ENCODE results near the gene MAP1A. TPM values are rescaled to one million over a fixed set of nuclear protein-coding genes. Genes with fewer than 3 reads are reported as not detected.

MAP1A gene
- 1 to 10 TPM; 8.7 to 9.3 TPM for total RNA-seq

DNA sequence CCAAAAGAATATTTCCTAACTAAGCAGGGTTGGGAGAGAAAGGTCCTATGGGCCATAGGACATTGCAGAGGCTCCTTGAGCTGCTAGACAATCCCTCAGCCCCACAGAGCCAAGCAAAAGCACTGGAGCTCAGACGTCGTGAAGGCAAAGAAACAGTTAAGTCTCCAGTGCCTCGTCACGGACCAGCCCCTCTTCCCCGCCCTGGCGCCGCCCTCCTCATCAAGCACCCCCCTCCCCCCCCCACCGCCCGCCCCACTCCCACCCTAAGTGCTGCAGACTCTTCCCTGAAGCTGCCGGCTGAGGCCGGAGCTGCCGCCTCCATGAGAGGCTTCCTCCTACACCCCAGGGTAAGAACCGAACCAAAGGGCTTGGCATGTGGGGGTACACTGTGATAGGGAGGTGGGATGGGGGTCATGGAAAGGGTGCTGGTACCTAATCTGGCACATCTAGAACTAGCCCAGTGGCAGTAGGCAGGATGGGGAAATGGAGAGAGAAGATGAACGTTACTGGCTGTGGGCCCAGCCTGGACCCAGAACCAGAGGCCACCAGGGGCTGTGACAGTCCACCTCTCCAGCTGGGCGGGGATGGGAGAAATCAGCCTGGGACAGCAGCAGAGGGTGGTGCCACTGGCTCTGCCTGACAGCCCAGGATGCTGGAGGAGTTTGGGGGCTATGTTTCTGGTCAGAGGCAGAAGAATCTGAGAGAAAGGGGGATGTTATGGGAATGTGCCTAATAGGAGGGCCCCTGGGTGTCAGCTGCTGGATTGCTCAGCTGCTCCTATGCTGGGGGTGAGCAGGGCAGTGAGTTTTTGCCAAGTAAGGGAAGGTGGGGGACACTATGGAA is at the start of gene MAP1A:
Gene MAP1A, plus strand, starts transcription at position 255 of the 843 bp plus-strand sequence. CDS start 3,866 bp downstream, outside the sequence.
- H3K27me3 Mint-ChIP-seq: peaks cover 21% of the 10 kb centered on the region
- H3K4me3 Mint-ChIP-seq: no peak within 1 kb of the TSS
- POLR2A ChIA-PET: interaction anchor here (1.5 kb wide), 1 partner anchor 10 kb away, joined by 3 read pairs; no protein-coding TSS in a partner anchor
- H3K36me3 Mint-ChIP-seq (ENCODE audit: low read depth): peaks cover under 1% of the 10 kb centered on the region
- H3K9me3 Mint-ChIP-seq: no peaks in the 10 kb centered on the region
- CTCF ChIA-PET: interaction anchor here (7.6 kb wide), 1 partner anchor 77 kb away, joined by 74 read pairs; no protein-coding TSS in a partner anchor
- DNase-seq: no peak
- no peak within 1 kb of the TSS for H3K27ac Mint-ChIP-seq
- peaks cover 56% of the 10 kb centered on the region for H3K4me1 Mint-ChIP-seq

DNA sequence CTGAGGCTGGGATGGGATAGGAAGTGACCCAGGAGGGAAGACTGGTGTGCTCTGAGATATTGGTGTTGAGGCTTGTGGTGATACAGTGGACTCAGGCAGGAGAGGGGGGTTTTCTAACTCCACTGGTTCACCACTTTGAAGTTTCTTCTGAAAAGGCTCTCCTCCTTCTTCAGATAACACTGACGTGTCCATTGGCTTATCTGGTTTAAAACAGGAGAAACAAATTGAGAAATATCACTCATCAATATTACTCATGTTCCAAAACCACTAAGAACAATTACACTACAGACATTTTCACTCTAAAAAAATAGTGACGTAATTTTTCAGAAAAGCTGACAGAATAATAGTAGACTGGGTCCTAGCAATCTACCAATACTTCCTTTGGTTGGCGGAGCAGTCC is 47.5 kb upstream of the MAP1A start:
- Mint-ChIP-seq H3K27me3 (no peaks in the 10 kb centered on the region), H3K4me1 (peaks cover 3% of the 10 kb centered on the region), H3K9me3 (no peaks in the 10 kb centered on the region), H3K36me3 (ENCODE audit: low read depth) (peaks cover 33% of the 10 kb centered on the region), H3K4me3 (no peak overlapping the region), H3K27ac (no peak overlapping the region)
- ChIA-PET POLR2A (interaction anchor here (1.1 kb wide), 1 partner anchor 99 kb away, joined by 3 read pairs; no protein-coding TSS in a partner anchor), CTCF (interaction anchor here (1.1 kb wide), 2 partner anchors 10 to 44 kb away, joined by 3 to 4 read pairs; no protein-coding TSS in a partner anchor)
- no peak for DNase-seq

DNA sequence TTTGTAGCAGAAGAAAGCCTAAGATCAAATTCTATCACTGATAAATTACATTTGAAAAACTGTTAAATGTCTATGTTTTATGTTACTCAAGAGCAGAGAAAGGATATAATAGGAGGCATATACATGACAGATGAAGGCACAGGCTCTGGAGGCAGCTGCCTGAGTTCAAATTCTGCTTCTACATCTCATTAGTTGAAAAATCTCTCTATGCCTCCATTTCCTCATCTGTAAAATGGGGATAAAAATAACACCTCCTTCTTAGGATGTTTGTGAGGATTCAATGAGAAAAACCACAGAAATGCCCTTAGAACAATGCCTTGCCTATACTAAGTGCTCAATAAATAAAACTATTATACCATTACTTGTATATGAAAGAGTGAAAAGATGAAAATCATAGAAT is 45.4 kb upstream of the MAP1A start:
- Mint-ChIP-seq H3K4me1 (peaks cover 3% of the 10 kb centered on the region), H3K27me3 (no peaks in the 10 kb centered on the region), H3K27ac (no peak overlapping the region), H3K9me3 (no peaks in the 10 kb centered on the region), H3K4me3 (no peak overlapping the region), H3K36me3 (ENCODE audit: low read depth) (peaks cover 38% of the 10 kb centered on the region)
- ChIA-PET CTCF (no interaction called here), POLR2A (no interaction called here)
- no peak for DNase-seq

DNA sequence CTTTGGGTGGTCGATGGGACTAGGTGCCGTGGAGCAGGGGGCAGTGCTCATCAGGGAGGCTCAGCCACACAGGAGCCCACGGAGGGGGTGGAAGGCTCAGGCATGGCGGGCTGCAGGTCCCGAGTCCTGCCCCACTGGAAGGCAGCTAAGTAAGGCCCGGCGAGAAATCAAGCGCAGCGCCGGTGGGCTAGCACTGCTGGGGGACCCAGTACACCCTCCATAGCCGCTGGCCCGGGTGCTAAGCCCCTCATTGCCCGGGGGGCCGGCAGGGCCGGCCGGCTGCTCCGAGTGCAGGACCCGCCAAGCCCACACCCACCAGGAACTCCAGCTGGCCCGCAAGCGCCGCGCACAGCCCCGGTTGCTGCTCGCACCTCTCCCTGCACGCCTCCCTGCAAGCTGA is 43.5 kb upstream of the MAP1A start:
- ChIA-PET CTCF (no interaction called here), POLR2A (interaction anchor here (0.6 kb wide), 1 partner anchor 374 kb away, joined by 3 read pairs; no protein-coding TSS in a partner anchor)
- no peak for DNase-seq
- H3K27ac Mint-ChIP-seq: no peak overlapping the region
- no peaks in the 10 kb centered on the region for H3K27me3 Mint-ChIP-seq
- H3K4me3 Mint-ChIP-seq: no peak overlapping the region
- no peaks in the 10 kb centered on the region for H3K9me3 Mint-ChIP-seq
- peaks cover 3% of the 10 kb centered on the region for H3K4me1 Mint-ChIP-seq
- H3K36me3 Mint-ChIP-seq (ENCODE audit: low read depth): peaks cover 50% of the 10 kb centered on the region

DNA sequence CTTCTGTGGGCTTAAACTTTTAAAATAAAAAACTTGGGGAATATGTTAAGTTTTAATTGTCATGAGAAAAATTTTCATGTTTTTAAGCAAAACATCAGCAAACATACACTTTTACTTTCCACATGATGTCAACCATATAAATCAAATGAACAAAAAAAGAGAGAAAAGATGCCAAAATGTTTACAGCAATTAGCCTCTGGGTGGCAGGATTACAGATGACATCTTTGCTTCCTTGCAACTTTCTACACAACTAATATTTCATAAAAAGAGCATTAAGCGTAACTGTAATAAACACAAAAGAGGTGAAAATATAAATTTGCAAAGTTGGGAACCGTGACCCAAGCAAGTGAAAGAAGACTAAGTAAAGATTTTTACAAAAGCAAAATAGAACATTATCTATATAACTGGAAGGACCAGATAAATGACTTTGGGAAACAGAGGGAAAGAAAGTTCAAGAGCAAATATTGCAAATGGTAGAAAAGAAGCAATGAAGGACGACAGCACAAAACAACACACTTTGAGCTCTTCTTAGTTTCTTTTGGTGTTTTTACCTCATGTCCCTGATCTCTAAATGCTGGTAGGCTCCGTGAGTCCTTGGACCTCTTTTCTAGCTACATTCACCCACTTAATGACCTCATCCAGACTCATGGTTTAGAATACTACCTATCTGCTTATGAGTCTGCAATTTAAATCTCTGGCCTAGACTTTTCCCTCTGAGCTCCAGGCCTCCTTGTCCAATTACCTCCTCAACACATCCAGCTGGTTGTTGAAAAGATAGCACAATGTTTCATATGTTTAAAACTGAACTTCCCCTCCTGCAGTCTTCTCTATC is 33.9 kb upstream of the MAP1A start:
- Mint-ChIP-seq H3K27me3 (no peaks in the 10 kb centered on the region), H3K27ac (no peak overlapping the region), H3K4me1 (peaks cover 3% of the 10 kb centered on the region), H3K9me3 (no peaks in the 10 kb centered on the region), H3K36me3 (ENCODE audit: low read depth) (peaks cover 31% of the 10 kb centered on the region), H3K4me3 (no peak overlapping the region)
- CTCF ChIA-PET: interaction anchor here (0.6 to 1.2 kb wide), 5 partner anchors 27 to 107 kb away, joined by 3 to 7 read pairs (median 4); no protein-coding TSS in a partner anchor
- DNase-seq: no peak
- POLR2A ChIA-PET: interaction anchor here (1.0 kb wide), 1 partner anchor 27 kb away, joined by 3 read pairs; no protein-coding TSS in a partner anchor

DNA sequence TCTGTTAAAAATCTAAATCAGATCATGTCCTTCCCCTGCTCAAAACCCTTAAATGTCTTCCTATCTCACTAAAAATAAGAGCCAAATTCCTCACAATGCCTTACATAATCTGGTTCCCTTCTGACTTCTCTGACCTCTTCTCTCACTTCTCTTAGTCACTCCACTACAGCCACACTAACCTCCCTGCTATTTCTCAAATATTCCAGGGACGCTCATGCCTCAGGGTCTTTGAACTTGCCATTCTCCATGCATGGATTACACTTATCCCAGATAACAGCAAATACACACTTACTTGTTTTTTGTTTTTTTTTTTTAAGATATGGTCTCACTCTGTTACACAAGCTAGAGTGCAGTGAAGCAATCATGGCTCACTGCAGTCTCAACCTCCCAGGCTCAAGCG is 33.0 kb upstream of the MAP1A start:
- no peak for DNase-seq
- POLR2A ChIA-PET: interaction anchor here (1.0 kb wide), 1 partner anchor 26 kb away, joined by 3 read pairs; no protein-coding TSS in a partner anchor
- Mint-ChIP-seq H3K27me3 (no peaks in the 10 kb centered on the region), H3K4me1 (peaks cover 10% of the 10 kb centered on the region), H3K4me3 (no peak overlapping the region), H3K9me3 (no peaks in the 10 kb centered on the region), H3K27ac (no peak overlapping the region), H3K36me3 (ENCODE audit: low read depth) (peaks cover 31% of the 10 kb centered on the region)
- CTCF ChIA-PET: interaction anchor here (0.9 to 1.2 kb wide), 3 partner anchors 26 to 44 kb away, joined by 4 to 7 read pairs (median 4); no protein-coding TSS in a partner anchor

DNA sequence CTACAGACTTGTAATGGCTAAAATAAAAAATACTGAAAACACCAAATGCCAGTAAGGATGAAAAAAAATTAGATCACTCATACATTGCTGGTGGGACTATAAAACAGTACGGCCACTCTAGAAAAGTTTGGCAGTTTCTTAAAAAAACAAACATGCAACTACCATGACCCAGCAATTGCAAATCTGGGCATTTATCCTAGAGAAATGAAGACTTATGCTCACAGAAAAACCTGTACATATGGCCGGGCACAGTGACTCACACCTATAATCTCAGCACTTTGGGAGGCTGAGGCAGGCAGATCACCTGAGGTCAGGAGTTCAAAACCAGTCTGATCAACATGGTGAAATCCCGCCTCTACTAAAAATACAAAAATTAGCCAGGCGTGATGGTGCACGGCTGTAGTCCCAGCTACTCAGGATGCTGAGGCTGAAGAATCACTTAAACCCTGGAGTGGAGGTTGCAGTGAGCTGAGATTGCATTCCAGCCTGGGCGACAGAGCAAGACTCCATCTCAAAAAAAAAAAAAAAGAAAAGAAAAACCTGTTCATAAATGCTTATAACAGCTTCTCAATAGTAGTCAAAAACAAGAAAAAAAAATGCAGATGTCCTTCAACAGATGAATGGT is 30.0 kb upstream of the MAP1A start:
- Mint-ChIP-seq H3K27ac (no peak overlapping the region), H3K36me3 (ENCODE audit: low read depth) (peaks cover 41% of the 10 kb centered on the region), H3K9me3 (no peaks in the 10 kb centered on the region), H3K4me1 (peaks cover 24% of the 10 kb centered on the region), H3K27me3 (no peaks in the 10 kb centered on the region), H3K4me3 (no peak overlapping the region)
- ChIA-PET POLR2A (interaction anchor here (2.2 kb wide), 1 partner anchor 24 kb away, joined by 15 read pairs; no protein-coding TSS in a partner anchor), CTCF (interaction anchor here (0.7 kb wide), 1 partner anchor 48 kb away, joined by 3 read pairs; no protein-coding TSS in a partner anchor)
- DNase-seq: no peak

DNA sequence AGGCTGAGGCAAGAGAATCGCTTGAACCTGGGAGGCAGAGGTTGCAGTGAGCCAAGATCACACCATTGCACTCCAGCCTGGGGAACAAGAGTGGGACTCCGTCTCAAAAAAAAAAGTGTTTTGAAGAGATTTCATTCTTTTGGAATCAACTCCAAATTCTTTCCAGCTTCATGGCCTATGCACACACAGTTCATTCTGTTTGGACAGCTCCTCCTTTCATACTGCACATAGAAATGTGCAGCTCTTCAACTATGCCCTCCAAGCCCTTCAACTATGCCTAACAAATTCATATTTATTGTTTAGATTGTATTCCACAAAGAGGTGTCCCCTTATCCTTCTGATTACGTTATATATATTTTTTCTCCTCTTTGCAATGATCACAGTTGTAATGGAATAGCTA is 28.6 kb upstream of the MAP1A start:
- POLR2A ChIA-PET: interaction anchor here (2.2 kb wide), 1 partner anchor 22 kb away, joined by 15 read pairs; no protein-coding TSS in a partner anchor
- DNase-seq: no peak
- H3K4me1 Mint-ChIP-seq: peaks cover 37% of the 10 kb centered on the region
- no peaks in the 10 kb centered on the region for H3K27me3 Mint-ChIP-seq
- H3K4me3 Mint-ChIP-seq: no peak overlapping the region
- no peaks in the 10 kb centered on the region for H3K9me3 Mint-ChIP-seq
- CTCF ChIA-PET: interaction anchor here (1.3 to 6.5 kb wide), 2 partner anchors 24 to 48 kb away, joined by 5 to 65 read pairs; no protein-coding TSS in a partner anchor
- peaks cover 44% of the 10 kb centered on the region for H3K36me3 Mint-ChIP-seq (ENCODE audit: low read depth)
- H3K27ac Mint-ChIP-seq: no peak overlapping the region

DNA sequence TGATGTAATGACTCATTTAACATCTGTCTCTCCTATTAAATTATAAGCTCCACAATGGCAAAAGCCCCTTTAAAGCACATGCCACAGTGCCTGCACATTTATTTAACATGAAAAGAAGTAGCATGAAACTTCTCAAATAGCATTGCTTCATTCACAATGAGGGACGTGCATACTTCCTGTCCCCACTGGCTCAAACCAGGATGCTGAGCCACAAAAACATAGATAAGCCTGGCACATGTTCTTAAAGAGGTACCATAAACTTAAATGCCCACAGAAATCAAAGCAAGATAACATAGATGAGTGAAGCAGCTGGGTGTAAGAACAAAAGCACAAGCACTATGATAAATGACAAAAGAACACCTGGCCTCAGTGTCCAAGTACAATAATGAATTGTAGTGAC is 28.2 kb upstream of the MAP1A start:
- peak; percentile 31 for DNase-seq
- CTCF ChIA-PET: interaction anchor here (1.3 to 6.5 kb wide), 2 partner anchors 24 to 48 kb away, joined by 5 to 65 read pairs; no protein-coding TSS in a partner anchor
- Mint-ChIP-seq H3K27ac (no peak overlapping the region), H3K4me1 (peaks cover 40% of the 10 kb centered on the region), H3K4me3 (no peak overlapping the region), H3K27me3 (no peaks in the 10 kb centered on the region), H3K36me3 (ENCODE audit: low read depth) (peaks cover 41% of the 10 kb centered on the region), H3K9me3 (no peaks in the 10 kb centered on the region)
- POLR2A ChIA-PET: interaction anchor here (2.2 kb wide), 1 partner anchor 22 kb away, joined by 15 read pairs; no protein-coding TSS in a partner anchor

DNA sequence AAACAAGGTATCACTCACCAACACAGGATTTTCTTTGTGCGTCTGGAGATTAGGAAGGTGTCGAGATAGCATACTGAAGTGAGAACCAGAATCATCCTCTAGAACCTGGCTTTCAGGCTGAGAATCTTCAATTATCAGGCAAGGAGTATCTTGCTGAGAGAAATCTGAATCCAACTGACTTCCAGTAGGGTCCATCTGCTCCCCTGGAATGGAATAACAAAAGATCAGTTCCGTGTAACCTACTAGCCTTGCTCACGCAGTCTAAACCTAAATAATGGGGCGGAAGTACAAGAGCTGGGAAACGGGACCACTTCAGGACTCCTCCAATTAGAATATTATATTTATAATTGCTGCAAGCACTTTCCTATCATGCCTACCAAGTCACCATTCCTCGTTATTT is 25.1 kb upstream of the MAP1A start:
- Mint-ChIP-seq H3K9me3 (no peaks in the 10 kb centered on the region), H3K27ac (peak overlapping the region; percentile 87), H3K36me3 (ENCODE audit: low read depth) (peaks cover 34% of the 10 kb centered on the region), H3K4me3 (peak overlapping the region; percentile 99), H3K4me1 (peaks cover 40% of the 10 kb centered on the region), H3K27me3 (no peaks in the 10 kb centered on the region)
- no peak for DNase-seq
- POLR2A ChIA-PET: interaction anchor here (4.8 kb wide), 1 partner anchor 20 kb away, joined by 47 read pairs; no protein-coding TSS in a partner anchor
- CTCF ChIA-PET: interaction anchor here (6.5 kb wide), 1 partner anchor 20 kb away, joined by 65 read pairs; no protein-coding TSS in a partner anchor

DNA sequence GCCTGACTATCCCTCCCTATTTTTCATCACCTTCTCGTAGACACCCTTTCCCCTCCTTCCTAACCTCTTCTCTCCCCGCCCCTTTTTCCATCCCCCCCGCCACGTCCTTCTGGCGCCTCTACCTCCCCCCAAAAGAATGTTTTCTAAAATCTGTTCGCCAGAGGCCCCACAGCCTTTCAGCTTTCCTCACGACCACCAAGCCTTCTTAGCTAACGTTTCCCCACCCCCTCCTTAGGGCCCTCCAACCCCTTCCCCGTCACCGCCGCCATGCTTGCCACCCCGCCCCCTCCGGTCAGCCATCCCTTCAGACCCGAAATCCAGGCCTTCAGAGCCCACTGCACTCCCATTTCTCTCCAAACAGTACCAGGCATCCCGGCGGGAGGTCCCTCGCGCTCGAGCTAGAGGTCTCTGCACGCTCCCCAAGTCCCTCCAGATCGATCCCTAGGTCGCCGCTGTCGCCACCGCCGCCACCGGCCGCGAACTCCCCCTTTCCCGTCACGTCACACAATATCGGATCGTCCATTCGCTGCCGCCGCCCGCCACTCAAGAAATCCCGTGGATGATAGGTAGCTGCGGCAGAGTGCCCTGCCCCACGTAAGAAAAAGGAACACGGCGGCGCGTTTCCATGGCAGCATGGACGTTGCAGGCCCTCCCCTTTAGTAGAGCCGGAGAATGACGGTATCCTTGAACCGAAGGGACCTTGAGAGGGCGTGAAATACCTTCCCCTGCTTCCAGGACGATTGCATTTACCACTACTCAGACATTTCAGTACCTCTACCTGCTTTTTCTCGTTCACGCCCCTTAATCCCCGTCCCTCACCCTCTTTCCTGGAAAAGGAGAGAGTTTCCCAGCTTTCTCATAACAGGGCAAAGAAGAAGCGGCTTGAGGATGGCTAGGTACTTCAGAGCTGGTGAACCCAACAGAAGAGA is 24.5 kb upstream of the MAP1A start, which contains the start of gene TP53BP1:
Gene TP53BP1, minus strand, starts transcription at position 484 of the 929 bp plus-strand sequence. Its CDS starts 113 bp downstream, at position 371.
- Mint-ChIP-seq H3K9me3 (no peaks in the 10 kb centered on the region), H3K27me3 (no peaks in the 10 kb centered on the region), H3K4me1 (peaks cover 40% of the 10 kb centered on the region), H3K4me3 (peak within 1 kb of the TSS; percentile 99), H3K36me3 (ENCODE audit: low read depth) (peaks cover 31% of the 10 kb centered on the region), H3K27ac (peak within 1 kb of the TSS; percentile 87)
- ChIA-PET POLR2A (interaction anchor here (1.0 to 4.8 kb wide), 2 partner anchors 19 to 52 kb away, joined by 3 to 47 read pairs; no protein-coding TSS in a partner anchor), CTCF (interaction anchor here (0.6 to 6.5 kb wide), 4 partner anchors 20 to 1219 kb away, joined by 3 to 65 read pairs (median 8); no protein-coding TSS in a partner anchor)
- peak; percentile 97 for DNase-seq

Measured in activated CD4-positive, alpha-beta memory T cell treated with anti-CD3 and anti-CD28 coated beads, Interleukin-2, amount 10 ng/mL, durations not matched to agents 7 days and 5 days (primary cell).